NCI-H187 (cell line): ENCODE results near the gene MAML3.
A peak's percentile ranks its signal among the peaks of the same experiment; 100 is the strongest.

Experiments
- DNase-seq, 2 experiments: peaks; one replicate each; lab custom pipeline; 2025; lab: John Stamatoyannopoulos, UW

Gene MAML3

DNA sequence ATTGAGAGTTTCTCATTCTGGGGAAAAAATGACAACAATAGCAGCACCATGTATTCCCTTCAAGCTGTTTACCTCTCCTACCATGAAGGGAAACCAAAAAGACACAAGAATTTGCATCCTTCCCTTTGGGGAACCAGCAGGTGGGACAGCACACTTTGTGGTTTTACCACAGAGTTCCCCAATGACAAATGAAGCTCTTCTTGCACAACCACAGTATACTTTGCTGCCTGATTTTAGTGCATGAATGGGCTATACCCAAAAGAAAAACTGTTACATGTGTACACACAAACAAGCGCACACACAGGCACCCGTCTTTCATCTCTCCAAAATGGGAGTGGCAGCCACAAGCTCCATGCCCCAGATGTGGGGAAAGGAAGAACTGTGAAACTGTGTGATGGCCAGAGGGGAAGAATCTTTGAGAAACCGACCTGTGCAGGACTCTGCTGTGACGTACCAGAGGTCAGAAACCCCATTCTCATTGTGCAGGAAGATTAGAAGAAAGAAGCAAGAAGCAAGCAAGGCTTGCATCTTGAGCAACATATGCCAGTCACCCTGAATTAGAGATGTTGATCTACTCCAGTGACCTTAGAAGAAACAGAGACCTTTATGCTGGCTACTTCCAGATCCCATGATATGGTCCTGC, 2.7 kb upstream of the MAML3 start:
- DNase-seq = no peak

DNA sequence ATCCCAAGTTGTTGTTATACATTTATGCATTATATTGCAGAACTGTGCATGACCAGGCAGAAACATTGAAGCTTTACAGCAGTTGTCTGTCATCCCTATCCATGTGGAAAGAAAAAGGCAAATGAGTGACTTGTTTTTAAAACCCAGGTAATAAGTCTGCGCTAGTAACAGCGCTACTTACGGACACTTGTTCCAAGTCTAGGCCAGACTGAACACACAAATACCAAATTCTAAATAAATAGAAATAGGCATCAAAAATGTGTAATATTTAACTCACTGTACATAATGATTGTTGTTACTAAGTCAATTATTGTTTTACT, 548 bp upstream of the MAML3 start:
- no peak for DNase-seq

- no peak for DNase-seq
These were observed 616 bp downstream of the MAML3 start for GRCh38 chr4:140153419-140153717.

GRCh38 chr4:140152751-140153418, 1.1 kb downstream of the MAML3 start:
- DNase-seq = peak in 1 of 2 experiments; percentile 3

DNA sequence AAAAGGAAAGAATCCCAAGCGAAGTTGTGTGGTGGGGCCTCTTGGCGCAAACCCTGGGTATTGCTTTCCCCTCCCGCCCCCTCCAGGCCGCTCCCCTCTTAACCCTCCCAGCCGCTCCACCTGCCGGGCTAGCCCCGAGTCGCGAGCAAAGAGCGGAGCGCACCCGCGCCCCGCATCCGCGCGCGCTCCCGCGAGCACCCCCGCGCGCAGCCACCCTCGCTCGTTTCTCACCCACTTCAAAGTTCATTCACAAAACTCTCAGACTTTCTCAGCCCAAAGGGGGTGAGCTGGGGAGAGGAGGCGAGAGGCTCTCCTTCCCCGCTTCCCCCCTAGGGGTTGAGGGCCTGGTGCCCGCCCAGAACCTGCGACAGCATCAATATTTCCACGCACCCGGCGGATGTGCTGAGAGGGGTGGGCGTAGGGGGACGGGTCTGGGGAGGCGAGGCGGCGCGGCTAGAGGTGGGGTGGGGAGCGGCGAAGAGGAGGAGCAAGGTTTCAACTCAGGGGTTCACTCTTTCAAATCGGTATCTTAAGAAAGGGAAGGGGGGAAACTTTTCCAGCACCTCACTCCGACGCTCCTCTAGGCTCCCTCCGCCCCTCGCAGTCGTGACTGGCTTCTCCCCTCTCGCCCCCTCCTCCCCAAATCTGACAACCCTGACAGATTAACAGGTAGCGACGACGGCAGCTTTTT, 1.8 kb downstream of the MAML3 start:
- DNase-seq = peak; percentile 45 to 69

GRCh38 chr4:140151699-140152012, 2.3 kb downstream of the MAML3 start:
- DNase-seq = peak; percentile 64 to 69

GRCh38 chr4:140150886-140151698, 2.9 kb downstream of the MAML3 start:
- DNase-seq = peak; percentile 56 to 64

- DNase-seq = peak in 1 of 2 experiments; percentile 18
These were observed 3.4 kb downstream of the MAML3 start for GRCh38 chr4:140150636-140150885.

- peak; percentile 24 to 31 for DNase-seq
These were observed 3.9 kb downstream of the MAML3 start for GRCh38 chr4:140149846-140150635.

DNA sequence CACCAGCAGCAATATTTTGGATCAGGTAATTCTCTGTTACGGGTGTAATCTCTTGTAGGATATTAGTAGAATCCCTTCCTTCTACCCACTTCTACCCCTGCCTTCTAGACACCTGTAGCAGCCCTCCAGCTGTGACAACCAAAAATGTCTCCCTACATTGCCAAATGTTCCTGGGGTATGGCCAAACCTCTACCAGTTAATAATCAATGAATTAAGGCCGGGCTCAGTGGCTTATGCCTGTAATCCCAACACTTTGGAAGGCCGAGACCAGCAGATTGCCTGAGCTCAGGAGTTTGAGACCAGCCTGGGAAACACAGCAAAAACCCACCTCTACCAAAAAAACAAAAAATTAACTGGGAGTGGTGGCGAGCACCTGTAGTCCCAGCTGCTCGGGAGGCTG, 9.9 kb downstream of the MAML3 start:
- DNase-seq = no peak

GRCh38 chr4:140141210-140141835, 12.7 kb downstream of the MAML3 start:
- DNase-seq = no peak

- DNase-seq = no peak
These were observed 13.4 kb downstream of the MAML3 start for GRCh38 chr4:140140566-140140965.

- DNase-seq = no peak
These were observed 15.6 kb downstream of the MAML3 start for GRCh38 chr4:140138428-140138827.

- no peak for DNase-seq
These were observed 16.3 kb downstream of the MAML3 start for GRCh38 chr4:140137671-140138070.

GRCh38 chr4:140136509-140136908, 17.5 kb downstream of the MAML3 start:
- DNase-seq = no peak

DNA sequence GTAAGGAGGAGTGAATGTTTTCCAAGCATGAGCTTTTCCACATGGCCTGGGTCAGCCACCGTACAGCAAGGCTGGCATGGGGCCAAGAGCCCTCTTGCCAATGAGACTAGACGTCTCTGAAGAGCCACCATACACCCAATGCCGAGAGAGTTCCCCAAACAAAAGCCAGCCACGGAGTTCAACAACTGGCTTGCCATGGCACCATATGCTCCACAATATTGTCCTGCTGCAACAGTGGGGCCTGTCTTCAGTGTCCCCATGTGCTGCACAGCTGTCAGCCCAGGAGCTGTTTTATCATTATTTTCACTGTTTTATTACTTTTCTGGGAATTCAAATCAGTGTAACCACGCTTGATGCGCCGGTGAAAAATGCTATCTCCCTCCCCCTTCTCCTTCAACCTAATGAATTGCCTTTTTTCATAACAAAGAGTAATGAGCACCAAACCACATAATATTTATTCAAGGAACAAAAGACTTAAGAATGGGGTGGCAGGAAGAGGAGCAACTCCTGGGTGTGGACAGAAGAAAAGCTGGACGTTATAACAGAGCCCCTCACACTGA, 18.4 kb downstream of the MAML3 start:
- peak; percentile 51 to 69 for DNase-seq

GRCh38 chr4:140134746-140135425, 19.1 kb downstream of the MAML3 start:
- DNase-seq = no peak

GRCh38 chr4:140133576-140133975, 20.4 kb downstream of the MAML3 start:
- DNase-seq = no peak

DNA sequence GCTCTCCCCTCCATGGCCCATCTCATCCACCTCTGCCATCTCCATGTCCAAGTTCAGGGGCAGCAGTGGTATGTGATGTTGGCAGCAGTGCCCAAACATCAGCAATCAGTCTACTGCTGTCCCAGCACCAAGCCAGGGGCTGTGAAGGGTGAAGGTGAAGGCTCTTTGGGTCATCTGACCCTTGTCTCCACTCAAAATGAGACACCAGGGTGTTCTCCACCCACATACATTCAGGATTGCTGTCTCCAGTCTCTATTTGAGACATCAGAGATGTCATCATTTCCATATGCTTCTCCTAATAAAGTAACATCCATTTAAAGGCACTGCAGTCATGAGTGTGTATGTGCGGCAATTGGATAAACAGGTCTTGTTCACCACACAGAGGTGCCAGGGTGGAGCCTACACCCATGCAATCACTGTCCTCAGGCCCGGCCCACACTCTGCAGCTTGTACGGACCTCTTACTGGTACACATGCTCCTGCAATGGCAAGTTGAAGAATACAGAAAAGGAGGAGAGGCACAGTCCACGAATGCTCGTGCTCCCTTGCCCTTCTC, 22.2 kb downstream of the MAML3 start:
- no peak for DNase-seq

- DNase-seq = no peak
These were observed 23.3 kb downstream of the MAML3 start for GRCh38 chr4:140130677-140131076.

GRCh38 chr4:140127422-140127821, 26.6 kb downstream of the MAML3 start:
- DNase-seq = no peak
